Stimulated activated CD4-positive, alpha-beta T cell treated with anti-CD3 and anti-CD28 coated beads, Interleukin-12 subunit alpha, Interleukin-12 subunit beta, amount 100 ng/mL, for 48 hours (primary cell): Measurements from ENCODE around the gene IRAK4.
A peak's percentile ranks its signal among the peaks of the same experiment; 100 is the strongest.

Experiments
- DNase-seq, 3 donors: peaks; one replicate each; pipeline ENCODE4 v3.0.0-alpha.2; 2020; ENCODE audit warnings: low read depth in 2 of 3, low spot score in 1 of 3

Gene IRAK4

GRCh38 chr12:43764528-43764927, 5.8 kb downstream of the IRAK4 start:
- no peak for DNase-seq

- DNase-seq = no peak
Observed at GRCh38 chr12:43766291-43766690, 7.5 kb downstream of the IRAK4 start.

GRCh38 chr12:43776498-43776897, 17.7 kb downstream of the IRAK4 start:
- DNase-seq = no peak

- no peak for DNase-seq
Observed at GRCh38 chr12:43786899-43787693, 28.3 kb downstream of the IRAK4 start.

GRCh38 chr12:43789941-43790340, 31.2 kb downstream of the IRAK4 start:
- DNase-seq = no peak

- DNase-seq = no peak
Observed at GRCh38 chr12:43795716-43796280, 37.0 kb downstream of the IRAK4 start.

GRCh38 chr12:43797561-43798217, 38.9 kb downstream of the IRAK4 start:
- no peak for DNase-seq

GRCh38 chr12:43805149-43805859, 46.6 kb downstream of the IRAK4 start:
- no peak for DNase-seq

GRCh38 chr12:43805860-43806736, 47.3 kb downstream of the IRAK4 start, which contains the start of gene TWF1:
Gene TWF1 (minus strand): TSS chr12:43806317. CDS start chr12:43806245, 72 bp downstream.
- DNase-seq = peak; percentile 72 to 82 (median 73)

GRCh38 chr12:43806737-43807072, 48.0 kb downstream of the IRAK4 start:
- DNase-seq = no peak

GRCh38 chr12:43807386-43807785, 48.6 kb downstream of the IRAK4 start:
- DNase-seq = no peak

- no peak for DNase-seq
Observed at GRCh38 chr12:43812057-43812456, 53.3 kb downstream of the IRAK4 start.

- no peak for DNase-seq
Observed at GRCh38 chr12:43812926-43813325, 54.2 kb downstream of the IRAK4 start.

- no peak for DNase-seq
Observed at GRCh38 chr12:43815416-43815815, 56.7 kb downstream of the IRAK4 start.

- DNase-seq = no peak
Observed at GRCh38 chr12:43816168-43816567, 57.4 kb downstream of the IRAK4 start.

GRCh38 chr12:43824207-43824775, 65.5 kb downstream of the IRAK4 start:
- no peak for DNase-seq

- DNase-seq = no peak
Observed at GRCh38 chr12:43826681-43827080, 67.9 kb downstream of the IRAK4 start.

GRCh38 chr12:43827093-43827492, 68.3 kb downstream of the IRAK4 start:
- no peak for DNase-seq

- no peak for DNase-seq
Observed at GRCh38 chr12:43832463-43833168, 73.9 kb downstream of the IRAK4 start.

- no peak for DNase-seq
Observed at GRCh38 chr12:43835264-43835655, 76.5 kb downstream of the IRAK4 start.
